Gastrocnemius medialis (tissue), 4 donors: ENCODE results near the gene ATF1.

ENCODE experiments used
- POLR2A ChIP-seq, 2 donors: fragments of 450-650 bp; IDR thresholded peaks; one replicate each; pipeline ENCODE4 v1.6.1; 2017; ENCODE audit warnings: antibody characterized with exemption in 2 of 2, mild to moderate bottlenecking in 2 of 2, moderate library complexity in 2 of 2
- TF ChIP-seq, protein P1 (sequence below), 5 experiments: fragments of 450-650 bp in 3 of 5; fragments of 200-600 bp in 2 of 5; sonication (generic) in 2 of 5; IDR thresholded peaks in 4 of 5; conservative IDR thresholded peaks in 1 of 5; 1 replicate in 4 of 5; 2 replicates in 1 of 5; pipeline ENCODE4 v1.5.1; 2016 to 2019; ENCODE audit warnings: antibody characterized with exemption in 5 of 5, mild to moderate bottlenecking in 3 of 5, moderate library complexity in 3 of 5

GRCh38 chr12:50825372-50825838 is 61.5 kb downstream of the ATF1 start:
- TF ChIP-seq POLR2A (IDR thresholded peaks at IDR 0.05), result no peak
- TF ChIP-seq, protein P1, sequence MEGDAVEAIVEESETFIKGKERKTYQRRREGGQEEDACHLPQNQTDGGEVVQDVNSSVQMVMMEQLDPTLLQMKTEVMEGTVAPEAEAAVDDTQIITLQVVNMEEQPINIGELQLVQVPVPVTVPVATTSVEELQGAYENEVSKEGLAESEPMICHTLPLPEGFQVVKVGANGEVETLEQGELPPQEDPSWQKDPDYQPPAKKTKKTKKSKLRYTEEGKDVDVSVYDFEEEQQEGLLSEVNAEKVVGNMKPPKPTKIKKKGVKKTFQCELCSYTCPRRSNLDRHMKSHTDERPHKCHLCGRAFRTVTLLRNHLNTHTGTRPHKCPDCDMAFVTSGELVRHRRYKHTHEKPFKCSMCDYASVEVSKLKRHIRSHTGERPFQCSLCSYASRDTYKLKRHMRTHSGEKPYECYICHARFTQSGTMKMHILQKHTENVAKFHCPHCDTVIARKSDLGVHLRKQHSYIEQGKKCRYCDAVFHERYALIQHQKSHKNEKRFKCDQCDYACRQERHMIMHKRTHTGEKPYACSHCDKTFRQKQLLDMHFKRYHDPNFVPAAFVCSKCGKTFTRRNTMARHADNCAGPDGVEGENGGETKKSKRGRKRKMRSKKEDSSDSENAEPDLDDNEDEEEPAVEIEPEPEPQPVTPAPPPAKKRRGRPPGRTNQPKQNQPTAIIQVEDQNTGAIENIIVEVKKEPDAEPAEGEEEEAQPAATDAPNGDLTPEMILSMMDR (IDR thresholded peaks at IDR 0.05 in 4 of 5, conservative IDR thresholded peaks at IDR 0.05 in 1 of 5), result peak; percentile 53 to 86 (median 66)
